Measurements from ENCODE around the gene TTBK1. TPM values are rescaled to one million over a fixed set of nuclear protein-coding genes. Genes with fewer than 3 reads are reported as not detected.

TTBK1 gene
- total and polyA plus RNA-seq, 9 donors = under 0.01 to 0.17 (median 0.05) TPM

- Histone ChIP-seq H3K27ac (ENCODE audit: low read length) (no peak overlapping the region), H3K27me3 (ENCODE audit: control insufficient read depth, insufficient read depth, low read length) (peaks cover 25% of the 10 kb centered on the region), H3K9me3 (replicated peaks; ENCODE audit: control insufficient read depth, low read depth, low read length) (no peaks in the 10 kb centered on the region), H3K4me1 (ENCODE audit: control insufficient read depth, insufficient read depth, low read length) (peaks cover 8% of the 10 kb centered on the region), H3K4me3 (ENCODE audit: low read length) (no peak overlapping the region), H3K36me3 (ENCODE audit: control insufficient read depth, insufficient read depth, low read length) (no peaks in the 10 kb centered on the region)
- no peak for DNase-seq
- 83% methylated on average over 3 of the region's 6 CpGs for WGBS (ENCODE audit: insufficient coverage)
Measured at GRCh38 chr6:43286456-43286979, 43.2 kb downstream of the TTBK1 start.

GRCh38 chr6:43286980-43287716 lies 43.9 kb downstream of the TTBK1 start:
- Histone ChIP-seq H3K4me3 (ENCODE audit: low read length) (no peak overlapping the region), H3K27me3 (ENCODE audit: control insufficient read depth, insufficient read depth, low read length) (peaks cover 23% of the 10 kb centered on the region), H3K4me1 (ENCODE audit: control insufficient read depth, insufficient read depth, low read length) (peaks cover 8% of the 10 kb centered on the region), H3K9me3 (replicated peaks; ENCODE audit: control insufficient read depth, low read depth, low read length) (no peaks in the 10 kb centered on the region), H3K27ac (ENCODE audit: low read length) (no peak overlapping the region), H3K36me3 (ENCODE audit: control insufficient read depth, insufficient read depth, low read length) (no peaks in the 10 kb centered on the region)
- WGBS (ENCODE audit: insufficient coverage) = 47% methylated on average over 4 of the region's 10 CpGs
- no peak for DNase-seq

GRCh38 chr6:43287717-43288679 lies 44.7 kb downstream of the TTBK1 start:
- WGBS (ENCODE audit: insufficient coverage) = 52% methylated on average over 4 of the region's 7 CpGs
- peaks cover 8% of the 10 kb centered on the region for H3K4me1 ChIP-seq (ENCODE audit: control insufficient read depth, insufficient read depth, low read length)
- H3K27me3 ChIP-seq (ENCODE audit: control insufficient read depth, insufficient read depth, low read length) = peaks cover 20% of the 10 kb centered on the region
- no peaks in the 10 kb centered on the region for H3K36me3 ChIP-seq (ENCODE audit: control insufficient read depth, insufficient read depth, low read length)
- no peak overlapping the region for H3K27ac ChIP-seq (ENCODE audit: low read length)
- H3K9me3 ChIP-seq (replicated peaks; ENCODE audit: control insufficient read depth, low read depth, low read length) = no peaks in the 10 kb centered on the region
- no peak for DNase-seq
- H3K4me3 ChIP-seq (ENCODE audit: low read length) = no peak overlapping the region

- WGBS (ENCODE audit: insufficient coverage) = no CpG with 5 or more reads among the region's 3 CpGs
- Histone ChIP-seq H3K4me3 (ENCODE audit: low read length) (no peak overlapping the region), H3K27ac (ENCODE audit: low read length) (no peak overlapping the region), H3K27me3 (ENCODE audit: control insufficient read depth, insufficient read depth, low read length) (peaks cover 11% of the 10 kb centered on the region), H3K36me3 (ENCODE audit: control insufficient read depth, insufficient read depth, low read length) (no peaks in the 10 kb centered on the region), H3K9me3 (replicated peaks; ENCODE audit: control insufficient read depth, low read depth, low read length) (no peaks in the 10 kb centered on the region), H3K4me1 (ENCODE audit: control insufficient read depth, insufficient read depth, low read length) (peaks cover 5% of the 10 kb centered on the region)
- DNase-seq = no peak
Measured at GRCh38 chr6:43290339-43290904, 47.1 kb downstream of the TTBK1 start.

GRCh38 chr6:43290905-43291355 lies 47.6 kb downstream of the TTBK1 start:
- no peaks in the 10 kb centered on the region for H3K36me3 ChIP-seq (ENCODE audit: control insufficient read depth, insufficient read depth, low read length)
- no peak overlapping the region for H3K27ac ChIP-seq (ENCODE audit: low read length)
- H3K27me3 ChIP-seq (ENCODE audit: control insufficient read depth, insufficient read depth, low read length) = peaks cover 6% of the 10 kb centered on the region
- WGBS (ENCODE audit: insufficient coverage) = 64% methylated on average over 5 of the region's 6 CpGs
- no peak for DNase-seq
- H3K9me3 ChIP-seq (replicated peaks; ENCODE audit: control insufficient read depth, low read depth, low read length) = no peaks in the 10 kb centered on the region
- H3K4me1 ChIP-seq (ENCODE audit: control insufficient read depth, insufficient read depth, low read length) = peaks cover 1% of the 10 kb centered on the region
- H3K4me3 ChIP-seq (ENCODE audit: low read length) = no peak overlapping the region

GRCh38 chr6:43291708-43292107 lies 48.4 kb downstream of the TTBK1 start:
- H3K4me3 ChIP-seq (ENCODE audit: low read length) = no peak overlapping the region
- H3K4me1 ChIP-seq (ENCODE audit: control insufficient read depth, insufficient read depth, low read length) = no peaks in the 10 kb centered on the region
- no peak overlapping the region for H3K27ac ChIP-seq (ENCODE audit: low read length)
- no peak for DNase-seq
- no CpG with 5 or more reads among the region's 2 CpGs for WGBS (ENCODE audit: insufficient coverage)
- H3K36me3 ChIP-seq (ENCODE audit: control insufficient read depth, insufficient read depth, low read length) = no peaks in the 10 kb centered on the region
- peaks cover 5% of the 10 kb centered on the region for H3K27me3 ChIP-seq (ENCODE audit: control insufficient read depth, insufficient read depth, low read length)
- no peaks in the 10 kb centered on the region for H3K9me3 ChIP-seq (replicated peaks; ENCODE audit: control insufficient read depth, low read depth, low read length)

GRCh38 chr6:43292341-43292740 lies 49.1 kb downstream of the TTBK1 start:
- H3K4me3 ChIP-seq (ENCODE audit: low read length) = no peak overlapping the region
- peaks cover 3% of the 10 kb centered on the region for H3K27me3 ChIP-seq (ENCODE audit: control insufficient read depth, insufficient read depth, low read length)
- H3K27ac ChIP-seq (ENCODE audit: low read length) = no peak overlapping the region
- H3K4me1 ChIP-seq (ENCODE audit: control insufficient read depth, insufficient read depth, low read length) = no peaks in the 10 kb centered on the region
- no peaks in the 10 kb centered on the region for H3K36me3 ChIP-seq (ENCODE audit: control insufficient read depth, insufficient read depth, low read length)
- WGBS (ENCODE audit: insufficient coverage) = 92% methylated on average over 5 of the region's 6 CpGs
- H3K9me3 ChIP-seq (replicated peaks; ENCODE audit: control insufficient read depth, low read depth, low read length) = no peaks in the 10 kb centered on the region
- DNase-seq = no peak

GRCh38 chr6:43292763-43293318 lies 49.6 kb downstream of the TTBK1 start:
- H3K4me3 ChIP-seq (ENCODE audit: low read length) = no peak overlapping the region
- no peak for DNase-seq
- no peaks in the 10 kb centered on the region for H3K9me3 ChIP-seq (replicated peaks; ENCODE audit: control insufficient read depth, low read depth, low read length)
- H3K36me3 ChIP-seq (ENCODE audit: control insufficient read depth, insufficient read depth, low read length) = no peaks in the 10 kb centered on the region
- H3K27me3 ChIP-seq (ENCODE audit: control insufficient read depth, insufficient read depth, low read length) = peaks cover 3% of the 10 kb centered on the region
- no peaks in the 10 kb centered on the region for H3K4me1 ChIP-seq (ENCODE audit: control insufficient read depth, insufficient read depth, low read length)
- no peak overlapping the region for H3K27ac ChIP-seq (ENCODE audit: low read length)
- WGBS (ENCODE audit: insufficient coverage) = 71% methylated on average over 4 of the region's 5 CpGs

- peaks cover 9% of the 10 kb centered on the region for H3K27me3 ChIP-seq (ENCODE audit: control insufficient read depth, insufficient read depth, low read length)
- no peak for DNase-seq
- no peaks in the 10 kb centered on the region for H3K4me1 ChIP-seq (ENCODE audit: control insufficient read depth, insufficient read depth, low read length)
- 96% methylated on average over 2 of the region's 3 CpGs for WGBS (ENCODE audit: insufficient coverage)
- no peaks in the 10 kb centered on the region for H3K9me3 ChIP-seq (replicated peaks; ENCODE audit: control insufficient read depth, low read depth, low read length)
- H3K27ac ChIP-seq (ENCODE audit: low read length) = no peak overlapping the region
- no peaks in the 10 kb centered on the region for H3K36me3 ChIP-seq (ENCODE audit: control insufficient read depth, insufficient read depth, low read length)
- H3K4me3 ChIP-seq (ENCODE audit: low read length) = no peak overlapping the region
Measured at GRCh38 chr6:43293698-43294097, 50.4 kb downstream of the TTBK1 start.
